ENCODE results near the gene BTF3.
"Not testable (repeated sequence)": the region's sequence is repeated elsewhere in the genome, so short reads cannot be mapped to it uniquely, and the experiment has no call there.

Gene BTF3

DNA sequence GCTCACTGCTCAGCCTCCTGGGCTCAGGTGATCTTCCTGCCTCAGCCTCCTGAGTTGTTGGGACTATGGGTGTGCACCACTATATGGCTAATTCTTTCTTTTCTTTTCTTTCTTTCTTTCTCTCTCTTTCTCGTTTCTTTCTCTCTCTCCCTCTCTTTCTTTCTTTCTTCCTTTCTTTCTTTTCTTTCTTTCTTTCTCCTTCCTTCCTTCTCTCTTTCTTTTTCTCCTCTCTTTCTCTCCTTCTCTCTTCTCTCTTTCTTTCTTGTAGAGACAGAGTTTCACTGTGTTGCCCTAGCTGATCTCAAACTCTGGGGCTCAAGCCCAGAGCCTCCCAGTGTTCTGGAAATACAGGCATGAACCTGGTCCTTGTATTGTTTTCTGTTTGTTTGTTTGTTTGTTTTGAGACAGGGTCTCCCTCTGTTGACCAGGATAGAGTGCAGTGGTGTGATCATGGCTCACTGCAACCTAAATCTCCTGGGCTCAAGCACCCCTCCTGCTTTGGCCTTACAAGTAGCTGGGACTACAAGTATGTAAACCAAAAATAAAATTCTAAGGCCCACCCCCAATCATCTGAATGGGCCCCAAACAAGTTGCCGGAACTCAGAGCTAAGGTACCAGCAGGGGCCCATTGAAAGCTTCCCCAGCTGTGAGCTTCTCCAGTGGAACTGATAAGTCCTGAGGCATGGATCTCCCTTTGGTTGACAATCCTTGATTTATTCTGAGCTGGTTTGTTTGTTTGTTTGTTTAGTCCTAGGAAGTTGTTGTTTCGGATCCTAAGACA, 11.9 kb upstream of the BTF3 start (continued):
- TF ChIP-seq RARB (CRISPR knock-in tag; IDR thresholded peaks at IDR 0.05): no peak
- no peak for TF ChIP-seq ZFP3 (CRISPR knock-in tag; IDR thresholded peaks at IDR 0.05)
- no peak for TF ChIP-seq ZNF565 (CRISPR knock-in tag; conservative IDR thresholded peaks at IDR 0.05; ENCODE audit: low read depth)
- no peak for TF ChIP-seq ARNTL (CRISPR knock-in tag; IDR thresholded peaks at IDR 0.05; ENCODE audit: borderline replicate concordance, low read depth)
- TF ChIP-seq ZFP30 (CRISPR knock-in tag; IDR thresholded peaks at IDR 0.05): no peak
- no peak for TF ChIP-seq BACH2 (CRISPR knock-in tag; IDR thresholded peaks at IDR 0.05; ENCODE audit: borderline replicate concordance)
- TF ChIP-seq TOX (CRISPR knock-in tag; IDR thresholded peaks at IDR 0.05; ENCODE audit: borderline replicate concordance): no peak
- no peak for TF ChIP-seq SNAI2 (CRISPR knock-in tag; IDR thresholded peaks at IDR 0.05)
- no peak for TF ChIP-seq PPARA (CRISPR knock-in tag; IDR thresholded peaks at IDR 0.05; ENCODE audit: borderline replicate concordance)
- TF ChIP-seq ZNF8 (CRISPR knock-in tag; IDR thresholded peaks at IDR 0.05): no peak

DNA sequence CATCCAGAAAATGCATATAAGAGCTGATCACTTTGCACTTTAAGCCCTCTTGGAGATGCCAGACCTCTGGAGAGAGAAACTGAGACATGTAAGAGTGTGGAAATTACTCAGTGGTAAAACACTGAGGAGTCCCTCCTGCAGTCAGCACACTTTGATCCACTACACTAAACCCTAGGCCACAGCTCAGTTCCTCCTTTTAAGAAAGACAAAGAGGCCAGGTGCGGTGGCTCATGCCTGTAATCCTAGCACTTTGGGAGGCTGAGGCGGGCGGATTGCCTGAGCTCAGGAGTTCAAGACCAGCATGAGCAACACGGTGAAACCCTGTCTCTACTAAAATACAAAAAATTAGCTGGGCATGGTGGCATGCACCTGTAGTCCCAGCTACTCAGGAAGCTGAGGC, 11.0 kb upstream of the BTF3 start:
- not testable (repeated sequence) for ATAC-seq

DNA sequence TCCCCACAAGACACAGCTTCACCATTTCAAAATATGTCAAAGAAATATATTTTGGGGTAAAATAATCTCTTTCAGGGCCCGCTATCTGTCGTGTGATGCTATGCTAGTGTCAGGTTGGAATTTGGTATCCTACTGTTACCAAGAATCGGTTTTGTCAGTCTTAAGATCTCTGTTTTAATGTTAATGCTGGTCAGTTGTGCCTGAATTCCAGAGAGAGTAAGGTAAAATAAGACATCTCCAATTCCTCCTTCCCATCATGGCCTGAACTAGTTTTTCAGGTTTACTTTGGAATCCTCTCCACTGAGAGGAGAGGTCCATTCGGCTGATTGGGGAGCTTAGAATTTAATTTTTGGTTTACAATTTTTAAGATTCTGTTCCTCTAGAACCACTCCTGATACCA, 10.4 kb upstream of the BTF3 start:
- no peak for ATAC-seq
- TF ChIP-seq BACH2 (CRISPR knock-in tag; IDR thresholded peaks at IDR 0.05; ENCODE audit: borderline replicate concordance) (no peak), ZC3H10 (CRISPR knock-in tag; IDR thresholded peaks at IDR 0.05) (no peak), ZFP30 (CRISPR knock-in tag; IDR thresholded peaks at IDR 0.05) (no peak)

DNA sequence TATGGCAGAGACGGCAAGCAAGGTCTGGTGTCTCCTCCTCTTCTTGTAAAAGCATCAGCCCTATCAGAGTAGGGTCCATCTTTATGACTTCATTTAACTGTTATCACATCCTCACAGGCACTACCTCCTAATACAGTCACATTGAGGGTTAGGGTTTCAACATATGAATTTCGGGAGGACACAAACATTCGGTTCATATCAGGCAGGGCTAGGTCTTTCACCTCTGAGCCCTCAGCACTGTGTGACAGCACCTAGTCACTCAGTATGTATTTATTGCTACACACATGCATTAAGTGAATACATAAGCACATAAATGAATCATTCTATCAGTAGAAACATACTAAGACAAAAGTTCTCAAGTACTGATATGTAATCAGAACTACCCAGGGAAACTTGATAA, 9.4 kb upstream of the BTF3 start:
- no peak for ATAC-seq
- no peak for TF ChIP-seq TOX (CRISPR knock-in tag; IDR thresholded peaks at IDR 0.05; ENCODE audit: borderline replicate concordance)
- no peak for TF ChIP-seq RARB (CRISPR knock-in tag; IDR thresholded peaks at IDR 0.05)
- no peak for TF ChIP-seq ZFP30 (CRISPR knock-in tag; IDR thresholded peaks at IDR 0.05)
- TF ChIP-seq ESRRG (CRISPR knock-in tag; IDR thresholded peaks at IDR 0.05): no peak
- TF ChIP-seq, protein P1, sequence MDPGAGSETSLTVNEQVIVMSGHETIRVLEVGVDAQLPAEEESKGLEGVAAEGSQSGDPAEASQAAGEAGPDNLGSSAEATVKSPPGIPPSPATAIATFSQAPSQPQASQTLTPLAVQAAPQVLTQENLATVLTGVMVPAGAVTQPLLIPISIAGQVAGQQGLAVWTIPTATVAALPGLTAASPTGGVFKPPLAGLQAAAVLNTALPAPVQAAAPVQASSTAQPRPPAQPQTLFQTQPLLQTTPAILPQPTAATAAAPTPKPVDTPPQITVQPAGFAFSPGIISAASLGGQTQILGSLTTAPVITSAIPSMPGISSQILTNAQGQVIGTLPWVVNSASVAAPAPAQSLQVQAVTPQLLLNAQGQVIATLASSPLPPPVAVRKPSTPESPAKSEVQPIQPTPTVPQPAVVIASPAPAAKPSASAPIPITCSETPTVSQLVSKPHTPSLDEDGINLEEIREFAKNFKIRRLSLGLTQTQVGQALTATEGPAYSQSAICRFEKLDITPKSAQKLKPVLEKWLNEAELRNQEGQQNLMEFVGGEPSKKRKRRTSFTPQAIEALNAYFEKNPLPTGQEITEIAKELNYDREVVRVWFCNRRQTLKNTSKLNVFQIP (CRISPR knock-in tag; IDR thresholded peaks at IDR 0.05; ENCODE audit: borderline replicate concordance, low read depth): no peak
- TF ChIP-seq SNAI2 (CRISPR knock-in tag; IDR thresholded peaks at IDR 0.05): no peak
- TF ChIP-seq CSDC2 (CRISPR knock-in tag; IDR thresholded peaks at IDR 0.05): no peak
- no peak for TF ChIP-seq ZFP3 (CRISPR knock-in tag; IDR thresholded peaks at IDR 0.05)
- no peak for TF ChIP-seq ZNF70 (CRISPR knock-in tag; IDR thresholded peaks at IDR 0.05)
- TF ChIP-seq, protein P2, sequence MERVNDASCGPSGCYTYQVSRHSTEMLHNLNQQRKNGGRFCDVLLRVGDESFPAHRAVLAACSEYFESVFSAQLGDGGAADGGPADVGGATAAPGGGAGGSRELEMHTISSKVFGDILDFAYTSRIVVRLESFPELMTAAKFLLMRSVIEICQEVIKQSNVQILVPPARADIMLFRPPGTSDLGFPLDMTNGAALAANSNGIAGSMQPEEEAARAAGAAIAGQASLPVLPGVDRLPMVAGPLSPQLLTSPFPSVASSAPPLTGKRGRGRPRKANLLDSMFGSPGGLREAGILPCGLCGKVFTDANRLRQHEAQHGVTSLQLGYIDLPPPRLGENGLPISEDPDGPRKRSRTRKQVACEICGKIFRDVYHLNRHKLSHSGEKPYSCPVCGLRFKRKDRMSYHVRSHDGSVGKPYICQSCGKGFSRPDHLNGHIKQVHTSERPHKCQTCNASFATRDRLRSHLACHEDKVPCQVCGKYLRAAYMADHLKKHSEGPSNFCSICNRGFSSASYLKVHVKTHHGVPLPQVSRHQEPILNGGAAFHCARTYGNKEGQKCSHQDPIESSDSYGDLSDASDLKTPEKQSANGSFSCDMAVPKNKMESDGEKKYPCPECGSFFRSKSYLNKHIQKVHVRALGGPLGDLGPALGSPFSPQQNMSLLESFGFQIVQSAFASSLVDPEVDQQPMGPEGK (CRISPR knock-in tag; IDR thresholded peaks at IDR 0.05; ENCODE audit: borderline replicate concordance): no peak
- TF ChIP-seq PPARA (CRISPR knock-in tag; IDR thresholded peaks at IDR 0.05; ENCODE audit: borderline replicate concordance): no peak
- no peak for TF ChIP-seq TCF4 (CRISPR knock-in tag; IDR thresholded peaks at IDR 0.05; ENCODE audit: borderline replicate concordance)
- TF ChIP-seq ZC3H10 (CRISPR knock-in tag; IDR thresholded peaks at IDR 0.05): no peak
- TF ChIP-seq ZNF565 (CRISPR knock-in tag; conservative IDR thresholded peaks at IDR 0.05; ENCODE audit: low read depth): no peak

DNA sequence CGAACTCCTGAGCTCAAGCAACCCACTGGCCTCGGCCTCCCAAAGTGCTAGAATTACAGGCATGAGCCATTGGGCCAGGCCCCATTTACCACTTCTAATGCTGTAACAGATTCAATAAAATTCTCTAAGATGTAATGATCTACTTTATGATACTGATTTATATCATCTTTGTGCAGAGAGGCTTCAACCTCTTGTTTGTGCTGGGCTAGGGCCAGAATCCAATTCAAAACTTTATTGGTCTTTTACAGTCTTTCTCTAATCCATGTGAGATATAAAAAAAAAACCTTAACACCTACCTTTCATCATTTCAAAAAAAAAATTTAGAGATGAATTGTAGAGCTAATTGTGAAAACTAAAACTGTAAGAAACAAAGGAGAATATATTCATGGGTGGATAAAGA, 8.2 kb upstream of the BTF3 start:
- ATAC-seq: no peak
- TF ChIP-seq BACH2 (CRISPR knock-in tag; IDR thresholded peaks at IDR 0.05; ENCODE audit: borderline replicate concordance) (no peak), ISL1 (CRISPR knock-in tag; IDR thresholded peaks at IDR 0.05) (no peak), ZFP3 (CRISPR knock-in tag; IDR thresholded peaks at IDR 0.05) (no peak), ZFP30 (CRISPR knock-in tag; IDR thresholded peaks at IDR 0.05) (no peak), GLIS3 (CRISPR knock-in tag; IDR thresholded peaks at IDR 0.05) (no peak), CSDC2 (CRISPR knock-in tag; IDR thresholded peaks at IDR 0.05) (no peak), SNAI2 (CRISPR knock-in tag; IDR thresholded peaks at IDR 0.05) (no peak), ZNF70 (CRISPR knock-in tag; IDR thresholded peaks at IDR 0.05) (no peak), ARNTL (CRISPR knock-in tag; IDR thresholded peaks at IDR 0.05; ENCODE audit: borderline replicate concordance, low read depth) (no peak), RARB (CRISPR knock-in tag; IDR thresholded peaks at IDR 0.05) (no peak), OSR1 (CRISPR knock-in tag; IDR thresholded peaks at IDR 0.05) (no peak), ZC3H10 (CRISPR knock-in tag; IDR thresholded peaks at IDR 0.05) (no peak)
- TF ChIP-seq, protein P1 (CRISPR knock-in tag; IDR thresholded peaks at IDR 0.05; ENCODE audit: borderline replicate concordance, low read depth): no peak
- TF ChIP-seq, protein P3, sequence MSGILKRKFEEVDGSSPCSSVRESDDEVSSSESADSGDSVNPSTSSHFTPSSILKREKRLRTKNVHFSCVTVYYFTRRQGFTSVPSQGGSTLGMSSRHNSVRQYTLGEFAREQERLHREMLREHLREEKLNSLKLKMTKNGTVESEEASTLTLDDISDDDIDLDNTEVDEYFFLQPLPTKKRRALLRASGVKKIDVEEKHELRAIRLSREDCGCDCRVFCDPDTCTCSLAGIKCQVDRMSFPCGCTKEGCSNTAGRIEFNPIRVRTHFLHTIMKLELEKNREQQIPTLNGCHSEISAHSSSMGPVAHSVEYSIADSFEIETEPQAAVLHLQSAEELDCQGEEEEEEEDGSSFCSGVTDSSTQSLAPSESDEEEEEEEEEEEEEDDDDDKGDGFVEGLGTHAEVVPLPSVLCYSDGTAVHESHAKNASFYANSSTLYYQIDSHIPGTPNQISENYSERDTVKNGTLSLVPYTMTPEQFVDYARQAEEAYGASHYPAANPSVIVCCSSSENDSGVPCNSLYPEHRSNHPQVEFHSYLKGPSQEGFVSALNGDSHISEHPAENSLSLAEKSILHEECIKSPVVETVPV (CRISPR knock-in tag; IDR thresholded peaks at IDR 0.05): no peak
